ENCODE results near the gene TLE4. TPM values are rescaled to one million over a fixed set of nuclear protein-coding genes. Genes with fewer than 3 reads are reported as not detected.

The TLE4 gene
- total and polyA plus RNA-seq, 8 donors = 6.2 to 85.2 (median 22.0) TPM

DNA sequence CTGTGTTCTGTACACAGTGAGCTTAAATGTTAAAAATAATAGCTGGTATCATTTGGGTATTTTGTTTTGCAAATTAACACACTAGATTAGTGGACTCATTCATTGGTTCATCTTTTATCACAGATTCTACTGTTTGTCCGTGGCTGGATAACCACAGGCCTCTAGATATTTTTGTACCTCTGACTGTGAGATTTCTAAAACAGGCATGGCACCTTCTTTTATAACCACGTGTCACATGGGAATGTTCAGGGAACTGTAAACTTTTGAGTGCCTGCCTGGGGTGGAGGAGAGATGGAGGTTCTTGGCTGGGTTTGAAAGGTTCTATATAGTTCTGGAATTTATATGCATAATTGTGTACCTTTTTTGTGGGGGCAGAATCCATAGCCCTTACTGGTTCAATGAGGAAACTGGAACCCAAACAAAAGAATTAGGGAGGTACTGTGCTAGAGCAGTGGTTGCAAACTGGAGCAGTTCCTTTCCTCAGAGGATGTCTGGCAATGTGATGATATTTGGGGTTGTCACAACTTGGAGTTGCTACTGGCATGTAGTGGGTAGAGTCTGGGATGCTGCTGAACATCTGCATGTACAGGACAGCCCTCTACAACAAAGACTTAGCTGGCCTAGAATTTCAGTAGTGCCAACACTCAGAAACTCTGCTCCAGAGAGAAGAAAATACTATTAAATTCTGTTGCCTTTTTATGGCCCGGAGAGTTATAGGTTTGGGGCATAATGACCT, 16.9 kb downstream of the TLE4 start:
- intact Hi-C loops (cut with DNase I; ENCODE audit: low total_unique reads) = no loop called here
- Histone ChIP-seq H3K9me3 (no peaks in the 10 kb centered on the region), H3K4me3 (no peak overlapping the region), H3K4me1 (peaks cover 12 to 54% (median 35%) of the 10 kb centered on the region in 4 donors), H3K27me3 (no peaks in the 10 kb centered on the region), H3K27ac (no peak overlapping the region), H3K36me3 (peaks cover 0 to 4% (median 0%) of the 10 kb centered on the region in 4 donors)
- no peak for DNase-seq
- TF ChIP-seq, protein P1, sequence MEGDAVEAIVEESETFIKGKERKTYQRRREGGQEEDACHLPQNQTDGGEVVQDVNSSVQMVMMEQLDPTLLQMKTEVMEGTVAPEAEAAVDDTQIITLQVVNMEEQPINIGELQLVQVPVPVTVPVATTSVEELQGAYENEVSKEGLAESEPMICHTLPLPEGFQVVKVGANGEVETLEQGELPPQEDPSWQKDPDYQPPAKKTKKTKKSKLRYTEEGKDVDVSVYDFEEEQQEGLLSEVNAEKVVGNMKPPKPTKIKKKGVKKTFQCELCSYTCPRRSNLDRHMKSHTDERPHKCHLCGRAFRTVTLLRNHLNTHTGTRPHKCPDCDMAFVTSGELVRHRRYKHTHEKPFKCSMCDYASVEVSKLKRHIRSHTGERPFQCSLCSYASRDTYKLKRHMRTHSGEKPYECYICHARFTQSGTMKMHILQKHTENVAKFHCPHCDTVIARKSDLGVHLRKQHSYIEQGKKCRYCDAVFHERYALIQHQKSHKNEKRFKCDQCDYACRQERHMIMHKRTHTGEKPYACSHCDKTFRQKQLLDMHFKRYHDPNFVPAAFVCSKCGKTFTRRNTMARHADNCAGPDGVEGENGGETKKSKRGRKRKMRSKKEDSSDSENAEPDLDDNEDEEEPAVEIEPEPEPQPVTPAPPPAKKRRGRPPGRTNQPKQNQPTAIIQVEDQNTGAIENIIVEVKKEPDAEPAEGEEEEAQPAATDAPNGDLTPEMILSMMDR (IDR thresholded peaks at IDR 0.05) = no peak
- TF ChIP-seq POLR2AphosphoS5 (IDR thresholded peaks at IDR 0.05) (no peak), EP300 (IDR thresholded peaks at IDR 0.05) (no peak), POLR2A (IDR thresholded peaks at IDR 0.05) (no peak)
- 81 to 91% (median 89%) methylated on average over 3 of the region's 3 CpGs for WGBS, 5 donors

DNA sequence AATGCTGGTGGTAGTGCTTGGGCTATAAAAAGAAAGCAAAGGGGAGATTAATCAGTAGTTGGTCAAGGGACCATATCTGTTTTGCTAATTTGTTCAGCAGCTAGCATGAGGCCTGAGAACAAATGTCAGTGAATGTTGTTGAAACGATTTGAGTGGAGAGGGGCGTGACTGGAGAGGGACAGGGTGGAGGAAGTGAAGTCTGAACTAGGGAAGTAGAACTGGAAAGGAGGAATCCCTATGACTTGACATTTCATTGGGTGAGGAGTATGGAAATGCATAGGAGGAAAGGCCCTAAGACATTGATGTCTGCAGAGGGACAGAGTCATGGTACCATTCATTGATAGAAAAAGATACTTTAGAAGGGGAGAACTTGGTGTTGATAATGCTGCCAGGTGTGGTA, 19.7 kb downstream of the TLE4 start:
- peaks cover 0 to 4% (median 0%) of the 10 kb centered on the region in 4 donors for H3K36me3 ChIP-seq
- DNase-seq = no peak
- 56 to 70% (median 65%) methylated on average over 2 of the region's 2 CpGs for WGBS, 5 donors
- TF ChIP-seq POLR2A (IDR thresholded peaks at IDR 0.05) (no peak), EP300 (IDR thresholded peaks at IDR 0.05) (no peak), POLR2AphosphoS5 (IDR thresholded peaks at IDR 0.05) (no peak)
- TF ChIP-seq, protein P1 (IDR thresholded peaks at IDR 0.05) = no peak
- no peaks in the 10 kb centered on the region for H3K27me3 ChIP-seq
- no peak overlapping the region for H3K4me3 ChIP-seq
- H3K9me3 ChIP-seq = no peaks in the 10 kb centered on the region
- no peak overlapping the region for H3K27ac ChIP-seq
- intact Hi-C loops (cut with DNase I; ENCODE audit: low total_unique reads) = no loop called here
- H3K4me1 ChIP-seq = peaks cover 5 to 38% (median 22%) of the 10 kb centered on the region in 4 donors

DNA sequence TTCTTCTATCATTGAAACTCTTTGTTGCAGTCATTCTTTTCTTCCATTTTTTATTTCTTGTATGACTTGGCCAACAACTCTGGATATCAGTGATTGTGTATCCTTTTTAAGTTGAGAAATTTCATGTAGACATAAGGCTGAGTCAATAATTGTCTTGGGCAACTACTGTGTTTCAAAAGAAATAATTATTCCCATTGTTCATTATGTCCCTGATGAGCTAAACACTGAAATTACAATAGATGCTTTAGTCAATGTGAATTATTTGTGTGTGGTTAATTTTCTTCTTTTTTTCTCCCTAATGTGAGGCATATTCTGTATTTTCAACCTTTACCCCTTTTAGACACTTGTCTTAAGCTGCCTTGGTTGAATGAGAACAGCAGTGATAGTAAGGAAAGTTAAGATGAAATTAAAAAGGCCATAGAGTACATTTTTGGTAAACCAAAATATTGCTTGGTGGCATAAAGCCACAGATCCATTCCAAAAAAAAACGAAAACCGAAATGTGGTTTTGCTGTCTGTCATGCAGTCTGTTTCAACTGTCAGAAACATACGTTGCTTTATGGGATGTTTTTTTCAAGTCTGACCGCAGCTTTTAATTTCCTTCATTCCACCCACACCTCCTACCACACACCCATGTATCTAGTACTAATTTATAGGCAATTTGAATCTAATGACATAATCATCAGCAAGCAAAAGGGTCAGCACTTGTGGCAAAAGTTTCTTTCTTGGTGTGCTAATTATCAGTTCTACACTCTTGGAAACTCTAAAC, 21.1 kb downstream of the TLE4 start:
- no peak overlapping the region for H3K27ac ChIP-seq
- no peak for DNase-seq
- TF ChIP-seq POLR2AphosphoS5 (IDR thresholded peaks at IDR 0.05) (no peak), EP300 (IDR thresholded peaks at IDR 0.05) (no peak), POLR2A (IDR thresholded peaks at IDR 0.05) (no peak)
- TF ChIP-seq, protein P1 (IDR thresholded peaks at IDR 0.05) = no peak
- intact Hi-C loops (cut with DNase I; ENCODE audit: low total_unique reads) = no loop called here
- H3K9me3 ChIP-seq = no peaks in the 10 kb centered on the region
- H3K36me3 ChIP-seq = no peaks in the 10 kb centered on the region
- no peak overlapping the region for H3K4me3 ChIP-seq
- 62 to 75% (median 66%) methylated on average over 4 of the region's 4 CpGs for WGBS, 5 donors
- H3K27me3 ChIP-seq = no peaks in the 10 kb centered on the region
- H3K4me1 ChIP-seq = peaks cover 5 to 44% (median 22%) of the 10 kb centered on the region in 4 donors

DNA sequence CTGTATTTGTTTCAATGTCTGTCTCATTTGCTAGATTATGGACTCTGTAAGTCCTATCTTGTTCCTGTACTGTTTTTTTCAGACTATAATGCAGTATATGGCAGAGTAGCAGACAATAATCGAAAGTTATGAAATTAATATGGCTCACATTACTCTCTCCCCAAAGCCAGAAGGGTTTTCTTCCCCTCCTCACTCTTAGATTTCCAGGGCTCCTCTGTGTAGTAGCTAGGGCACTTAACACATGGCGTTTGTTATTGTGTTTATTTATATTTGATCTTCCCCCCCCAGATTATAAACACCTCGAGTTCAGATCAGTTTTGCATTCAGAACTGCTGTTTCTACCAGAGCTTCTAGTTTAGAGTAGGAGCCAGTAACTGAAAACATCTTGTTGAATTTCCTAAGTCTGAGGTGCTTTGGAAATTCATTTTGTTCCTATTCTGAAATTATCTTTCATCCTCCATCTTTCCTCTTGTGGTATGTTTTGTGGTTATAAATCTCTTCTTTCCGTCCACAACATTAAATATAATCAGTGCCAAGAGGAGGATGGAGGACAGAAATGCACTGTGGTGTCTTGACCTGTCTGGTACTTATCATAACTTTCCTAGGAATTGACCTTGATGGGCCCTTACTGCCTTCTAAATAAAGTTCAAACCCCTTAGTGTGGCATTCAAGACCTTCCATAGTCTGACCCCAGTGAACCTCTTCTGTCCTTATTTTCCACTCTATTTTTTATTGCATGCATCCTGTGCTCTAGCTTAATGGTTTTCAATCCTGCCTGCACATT, 27.0 kb downstream of the TLE4 start:
- H3K27me3 ChIP-seq = no peaks in the 10 kb centered on the region
- H3K4me3 ChIP-seq = no peak overlapping the region
- TF ChIP-seq POLR2A (IDR thresholded peaks at IDR 0.05) (no peak), POLR2AphosphoS5 (IDR thresholded peaks at IDR 0.05) (no peak), EP300 (IDR thresholded peaks at IDR 0.05) (no peak)
- H3K4me1 ChIP-seq = peaks cover 0 to 29% (median 7%) of the 10 kb centered on the region in 4 donors
- peaks cover 0 to 8% (median 8%) of the 10 kb centered on the region in 4 donors for H3K9me3 ChIP-seq
- peaks cover 0 to 7% (median 0%) of the 10 kb centered on the region in 4 donors for H3K36me3 ChIP-seq
- intact Hi-C loops (cut with DNase I; ENCODE audit: low total_unique reads) = no loop called here
- H3K27ac ChIP-seq = no peak overlapping the region
- no peak for DNase-seq
- WGBS, 5 donors = 55 to 80% (median 76%) methylated on average over 4 of the region's 4 CpGs

All from stomach (tissue), 9 donors.